ENCODE results near the gene SMARCAL1. TPM values are rescaled to one million over a fixed set of nuclear protein-coding genes. Genes with fewer than 3 reads are reported as not detected.

SMARCAL1 gene
- total and polyA plus RNA-seq, 2 of the 13 experiments (the other 11 are each of a cell fraction or from before 2014, with no cell fraction given) = 12.7 to 21.3 TPM

GRCh38 chr2:216498379-216499352 lies 86.4 kb downstream of the SMARCAL1 start, which contains the start of gene RPL37A (continued):
- TF ChIP-seq ZEB1 (IDR thresholded peaks at IDR 0.05; ENCODE audit: insufficient replicate concordance, low read depth) (no peak), SMARCE1 (IDR thresholded peaks at IDR 0.05; ENCODE audit: borderline replicate concordance) (no peak), SATB2 (CRISPR knock-in tag; IDR thresholded peaks at IDR 0.05) (0 out of 2 replicates have a peak, but pooled peaks have one; percentile 87), KDM3A (CRISPR knock-in tag; IDR thresholded peaks at IDR 0.05; ENCODE audit: low read depth) (peak; percentile 85), ZNF614 (CRISPR knock-in tag; IDR thresholded peaks at IDR 0.05; ENCODE audit: borderline replicate concordance) (peak; percentile 94), MNT (IDR thresholded peaks at IDR 0.05) (no peak), SRSF1 (optimal IDR thresholded peaks at IDR 0.05; ENCODE audit: low read depth, low read length) (peak; percentile 97), SAP130 (CRISPR knock-in tag; IDR thresholded peaks at IDR 0.05; ENCODE audit: low read depth) (peak; percentile 95), ZNF160 (CRISPR knock-in tag; IDR thresholded peaks at IDR 0.05) (no peak; the same call in 1 of the 2 replicates), ZNF773 (CRISPR knock-in tag; IDR thresholded peaks at IDR 0.05; ENCODE audit: borderline replicate concordance) (0 out of 2 replicates have a peak, but pooled peaks have one; percentile 26), BORCS8-MEF2B (CRISPR knock-in tag; IDR thresholded peaks at IDR 0.05) (peak; percentile 99), KLF9 (CRISPR knock-in tag; IDR thresholded peaks at IDR 0.05; ENCODE audit: low read depth) (0 out of 2 replicates have a peak, but pooled peaks have one; percentile 30), KLF15 (CRISPR knock-in tag; IDR thresholded peaks at IDR 0.05; ENCODE audit: borderline replicate concordance) (peak; percentile 51; the same call in 1 of the 2 replicates), ZNF329 (CRISPR knock-in tag; IDR thresholded peaks at IDR 0.05; ENCODE audit: low read depth) (peak; percentile 50; the same call in 1 of the 2 replicates)
- TF ChIP-seq, protein P1, sequence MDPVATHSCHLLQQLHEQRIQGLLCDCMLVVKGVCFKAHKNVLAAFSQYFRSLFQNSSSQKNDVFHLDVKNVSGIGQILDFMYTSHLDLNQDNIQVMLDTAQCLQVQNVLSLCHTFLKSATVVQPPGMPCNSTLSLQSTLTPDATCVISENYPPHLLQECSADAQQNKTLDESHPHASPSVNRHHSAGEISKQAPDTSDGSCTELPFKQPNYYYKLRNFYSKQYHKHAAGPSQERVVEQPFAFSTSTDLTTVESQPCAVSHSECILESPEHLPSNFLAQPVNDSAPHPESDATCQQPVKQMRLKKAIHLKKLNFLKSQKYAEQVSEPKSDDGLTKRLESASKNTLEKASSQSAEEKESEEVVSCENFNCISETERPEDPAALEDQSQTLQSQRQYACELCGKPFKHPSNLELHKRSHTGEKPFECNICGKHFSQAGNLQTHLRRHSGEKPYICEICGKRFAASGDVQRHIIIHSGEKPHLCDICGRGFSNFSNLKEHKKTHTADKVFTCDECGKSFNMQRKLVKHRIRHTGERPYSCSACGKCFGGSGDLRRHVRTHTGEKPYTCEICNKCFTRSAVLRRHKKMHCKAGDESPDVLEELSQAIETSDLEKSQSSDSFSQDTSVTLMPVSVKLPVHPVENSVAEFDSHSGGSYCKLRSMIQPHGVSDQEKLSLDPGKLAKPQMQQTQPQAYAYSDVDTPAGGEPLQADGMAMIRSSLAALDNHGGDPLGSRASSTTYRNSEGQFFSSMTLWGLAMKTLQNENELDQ (CRISPR knock-in tag; IDR thresholded peaks at IDR 0.05; ENCODE audit: borderline replicate concordance) = peak; percentile 87; the same call in 1 of the 2 replicates
- TF ChIP-seq, protein P2, sequence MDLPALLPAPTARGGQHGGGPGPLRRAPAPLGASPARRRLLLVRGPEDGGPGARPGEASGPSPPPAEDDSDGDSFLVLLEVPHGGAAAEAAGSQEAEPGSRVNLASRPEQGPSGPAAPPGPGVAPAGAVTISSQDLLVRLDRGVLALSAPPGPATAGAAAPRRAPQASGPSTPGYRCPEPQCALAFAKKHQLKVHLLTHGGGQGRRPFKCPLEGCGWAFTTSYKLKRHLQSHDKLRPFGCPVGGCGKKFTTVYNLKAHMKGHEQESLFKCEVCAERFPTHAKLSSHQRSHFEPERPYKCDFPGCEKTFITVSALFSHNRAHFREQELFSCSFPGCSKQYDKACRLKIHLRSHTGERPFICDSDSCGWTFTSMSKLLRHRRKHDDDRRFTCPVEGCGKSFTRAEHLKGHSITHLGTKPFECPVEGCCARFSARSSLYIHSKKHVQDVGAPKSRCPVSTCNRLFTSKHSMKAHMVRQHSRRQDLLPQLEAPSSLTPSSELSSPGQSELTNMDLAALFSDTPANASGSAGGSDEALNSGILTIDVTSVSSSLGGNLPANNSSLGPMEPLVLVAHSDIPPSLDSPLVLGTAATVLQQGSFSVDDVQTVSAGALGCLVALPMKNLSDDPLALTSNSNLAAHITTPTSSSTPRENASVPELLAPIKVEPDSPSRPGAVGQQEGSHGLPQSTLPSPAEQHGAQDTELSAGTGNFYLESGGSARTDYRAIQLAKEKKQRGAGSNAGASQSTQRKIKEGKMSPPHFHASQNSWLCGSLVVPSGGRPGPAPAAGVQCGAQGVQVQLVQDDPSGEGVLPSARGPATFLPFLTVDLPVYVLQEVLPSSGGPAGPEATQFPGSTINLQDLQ (CRISPR knock-in tag; IDR thresholded peaks at IDR 0.05) = 0 out of 2 replicates have a peak, but pooled peaks have one; percentile 81
- TF ChIP-seq, protein P3, sequence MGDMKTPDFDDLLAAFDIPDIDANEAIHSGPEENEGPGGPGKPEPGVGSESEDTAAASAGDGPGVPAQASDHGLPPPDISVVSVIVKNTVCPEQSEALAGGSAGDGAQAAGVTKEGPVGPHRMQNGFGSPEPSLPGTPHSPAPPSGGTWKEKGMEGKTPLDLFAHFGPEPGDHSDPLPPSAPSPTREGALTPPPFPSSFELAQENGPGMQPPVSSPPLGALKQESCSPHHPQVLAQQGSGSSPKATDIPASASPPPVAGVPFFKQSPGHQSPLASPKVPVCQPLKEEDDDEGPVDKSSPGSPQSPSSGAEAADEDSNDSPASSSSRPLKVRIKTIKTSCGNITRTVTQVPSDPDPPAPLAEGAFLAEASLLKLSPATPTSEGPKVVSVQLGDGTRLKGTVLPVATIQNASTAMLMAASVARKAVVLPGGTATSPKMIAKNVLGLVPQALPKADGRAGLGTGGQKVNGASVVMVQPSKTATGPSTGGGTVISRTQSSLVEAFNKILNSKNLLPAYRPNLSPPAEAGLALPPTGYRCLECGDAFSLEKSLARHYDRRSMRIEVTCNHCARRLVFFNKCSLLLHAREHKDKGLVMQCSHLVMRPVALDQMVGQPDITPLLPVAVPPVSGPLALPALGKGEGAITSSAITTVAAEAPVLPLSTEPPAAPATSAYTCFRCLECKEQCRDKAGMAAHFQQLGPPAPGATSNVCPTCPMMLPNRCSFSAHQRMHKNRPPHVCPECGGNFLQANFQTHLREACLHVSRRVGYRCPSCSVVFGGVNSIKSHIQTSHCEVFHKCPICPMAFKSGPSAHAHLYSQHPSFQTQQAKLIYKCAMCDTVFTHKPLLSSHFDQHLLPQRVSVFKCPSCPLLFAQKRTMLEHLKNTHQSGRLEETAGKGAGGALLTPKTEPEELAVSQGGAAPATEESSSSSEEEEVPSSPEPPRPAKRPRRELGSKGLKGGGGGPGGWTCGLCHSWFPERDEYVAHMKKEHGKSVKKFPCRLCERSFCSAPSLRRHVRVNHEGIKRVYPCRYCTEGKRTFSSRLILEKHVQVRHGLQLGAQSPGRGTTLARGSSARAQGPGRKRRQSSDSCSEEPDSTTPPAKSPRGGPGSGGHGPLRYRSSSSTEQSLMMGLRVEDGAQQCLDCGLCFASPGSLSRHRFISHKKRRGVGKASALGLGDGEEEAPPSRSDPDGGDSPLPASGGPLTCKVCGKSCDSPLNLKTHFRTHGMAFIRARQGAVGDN (CRISPR knock-in tag; IDR thresholded peaks at IDR 0.05) = peak; percentile 97
